Fibroblast of lung (primary cell): Measurements from ENCODE around the gene OVCA2.

Source experiments
- EZH2 ChIP-seq: IDR thresholded peaks from 2 replicates; pipeline ENCODE4 v1.5.1; 2012; ENCODE audit warnings: low read length, control low read depth, mild to moderate bottlenecking; ENCODE audit errors: missing control alignments
- TF ChIP-seq, protein P1 (sequence below), 2 donors: IDR thresholded peaks in 1 of 2; conservative IDR thresholded peaks in 1 of 2; 1 replicate in 1 of 2; 2 replicates in 1 of 2; pipeline ENCODE4 v1.5.1; 2011 to 2012; ENCODE audit warnings: low read length in 2 of 2, control low read depth in 1 of 2, inconsistent platforms in 1 of 2, low read depth in 1 of 2, mild to moderate bottlenecking in 1 of 2

DNA sequence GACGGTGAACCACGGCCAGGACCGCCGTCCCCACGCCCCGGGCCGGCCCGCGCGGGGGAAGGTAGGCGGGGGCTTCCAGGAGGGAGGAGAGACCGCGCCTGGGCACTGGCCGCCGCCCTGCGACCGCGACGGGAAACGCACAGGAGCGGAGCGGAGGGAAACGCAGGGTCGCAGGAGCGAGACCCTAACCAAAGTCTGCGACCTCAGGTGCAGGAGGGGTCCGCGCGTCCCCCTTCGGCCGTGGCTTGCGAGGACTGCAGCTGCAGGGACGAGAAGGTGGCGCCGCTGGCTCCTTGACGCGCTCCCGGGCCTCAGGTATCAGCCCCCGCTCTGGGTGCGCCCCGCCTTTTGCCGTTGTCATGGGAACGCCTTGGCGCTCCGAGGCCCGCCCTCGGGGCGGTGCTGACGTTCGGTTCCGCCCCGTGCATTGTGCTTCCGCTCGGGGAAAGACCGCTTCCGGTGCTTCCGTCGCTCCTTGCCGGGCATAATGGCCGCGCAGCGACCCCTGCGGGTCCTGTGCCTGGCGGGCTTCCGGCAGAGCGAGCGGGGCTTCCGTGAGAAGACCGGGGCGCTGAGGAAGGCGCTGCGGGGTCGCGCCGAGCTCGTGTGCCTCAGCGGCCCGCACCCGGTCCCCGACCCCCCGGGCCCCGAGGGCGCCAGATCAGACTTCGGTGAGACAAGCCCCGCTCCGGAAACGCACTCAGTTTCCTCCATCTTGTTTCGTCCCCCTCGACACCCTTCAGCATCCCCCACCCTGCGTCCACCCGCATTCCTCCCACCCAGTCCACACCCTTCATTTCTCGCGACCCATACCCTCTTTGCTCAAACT, at the start of gene OVCA2:
- no peak for TF ChIP-seq EZH2
- TF ChIP-seq, protein P1, sequence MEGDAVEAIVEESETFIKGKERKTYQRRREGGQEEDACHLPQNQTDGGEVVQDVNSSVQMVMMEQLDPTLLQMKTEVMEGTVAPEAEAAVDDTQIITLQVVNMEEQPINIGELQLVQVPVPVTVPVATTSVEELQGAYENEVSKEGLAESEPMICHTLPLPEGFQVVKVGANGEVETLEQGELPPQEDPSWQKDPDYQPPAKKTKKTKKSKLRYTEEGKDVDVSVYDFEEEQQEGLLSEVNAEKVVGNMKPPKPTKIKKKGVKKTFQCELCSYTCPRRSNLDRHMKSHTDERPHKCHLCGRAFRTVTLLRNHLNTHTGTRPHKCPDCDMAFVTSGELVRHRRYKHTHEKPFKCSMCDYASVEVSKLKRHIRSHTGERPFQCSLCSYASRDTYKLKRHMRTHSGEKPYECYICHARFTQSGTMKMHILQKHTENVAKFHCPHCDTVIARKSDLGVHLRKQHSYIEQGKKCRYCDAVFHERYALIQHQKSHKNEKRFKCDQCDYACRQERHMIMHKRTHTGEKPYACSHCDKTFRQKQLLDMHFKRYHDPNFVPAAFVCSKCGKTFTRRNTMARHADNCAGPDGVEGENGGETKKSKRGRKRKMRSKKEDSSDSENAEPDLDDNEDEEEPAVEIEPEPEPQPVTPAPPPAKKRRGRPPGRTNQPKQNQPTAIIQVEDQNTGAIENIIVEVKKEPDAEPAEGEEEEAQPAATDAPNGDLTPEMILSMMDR (conservative IDR thresholded peaks at IDR 0.05 in 1 of 2, IDR thresholded peaks at IDR 0.05 in 1 of 2; ENCODE audit: low read depth in 1 of 2, low read length in 2 of 2), result peak; percentile 44 to 45
